Esophagus mucosa (tissue), 1 donor: ENCODE measurements around the gene ADH7. TPM values are rescaled to one million over a fixed set of nuclear protein-coding genes. Genes with fewer than 3 reads are reported as not detected.
"Not testable (repeated sequence)": the region's sequence is repeated elsewhere in the genome, so short reads cannot be mapped to it uniquely, and the experiment has no call there.

Source experiments
- ATAC-seq: fragments of 200-7000 bp; cut with Tn5 transposase; one replicate; pipeline ENCODE4 v1.9.1; 2020
- total RNA-seq: library from RNA; stranded (reverse); gene quantifications from one replicate; pipeline ENCODE4 v1.2.4, GENCODE V29; 2023
- donor health status: DM: yes; HTN: yes; CAD: no.

The ADH7 gene
- total RNA-seq = 120 TPM

GRCh38 chr4:99435154-99435553 is at the start of gene ADH7:
Gene ADH7, minus strand, starts transcription at chr4:99435342. Its CDS starts 109 bp downstream, at chr4:99435233.
- ATAC-seq = peak; percentile 61

GRCh38 chr4:99483636-99484035 is 48.5 kb upstream of the ADH7 start:
- no peak for ATAC-seq

GRCh38 chr4:99473131-99473530 is 38.0 kb upstream of the ADH7 start:
- peak; percentile 32 for ATAC-seq

- ATAC-seq = no peak
Measured at GRCh38 chr4:99471896-99472295, 36.8 kb upstream of the ADH7 start.

GRCh38 chr4:99471349-99471748 is 36.2 kb upstream of the ADH7 start:
- no peak for ATAC-seq

GRCh38 chr4:99468889-99469288 is 33.7 kb upstream of the ADH7 start:
- ATAC-seq = no peak

GRCh38 chr4:99467887-99468286 is 32.7 kb upstream of the ADH7 start:
- no peak for ATAC-seq

GRCh38 chr4:99463566-99463965 is 28.4 kb upstream of the ADH7 start:
- no peak for ATAC-seq

GRCh38 chr4:99462875-99463464 is 27.8 kb upstream of the ADH7 start:
- peak; percentile 82 for ATAC-seq

- no peak for ATAC-seq
Measured at GRCh38 chr4:99461623-99462401, 26.7 kb upstream of the ADH7 start.

- no peak for ATAC-seq
Measured at GRCh38 chr4:99459546-99460042, 24.5 kb upstream of the ADH7 start.

- ATAC-seq = peak; percentile 89
Measured at GRCh38 chr4:99458911-99459447, 23.8 kb upstream of the ADH7 start.

GRCh38 chr4:99457676-99458075 is 22.5 kb upstream of the ADH7 start:
- ATAC-seq = peak; percentile 31

GRCh38 chr4:99457270-99457669 is 22.1 kb upstream of the ADH7 start:
- peak; percentile 42 for ATAC-seq

- no peak for ATAC-seq
Measured at GRCh38 chr4:99447513-99447912, 12.4 kb upstream of the ADH7 start.

GRCh38 chr4:99447079-99447478 is 11.9 kb upstream of the ADH7 start:
- peak; percentile 91 for ATAC-seq

- peak; percentile 93 for ATAC-seq
Measured at GRCh38 chr4:99438405-99438780, 3.3 kb upstream of the ADH7 start.

- ATAC-seq = peak; percentile 3
Measured at GRCh38 chr4:99437723-99438404, 2.7 kb upstream of the ADH7 start.

- ATAC-seq = no peak
Measured at GRCh38 chr4:99436976-99437722, 2.0 kb upstream of the ADH7 start.

GRCh38 chr4:99436462-99436861 is 1.3 kb upstream of the ADH7 start:
- peak; percentile 62 for ATAC-seq

- ATAC-seq = peak; percentile 98
Measured at GRCh38 chr4:99430106-99430505, 5.0 kb downstream of the ADH7 start.

GRCh38 chr4:99417125-99417524 is 18.0 kb downstream of the ADH7 start:
- ATAC-seq = no peak

- ATAC-seq = not testable (repeated sequence)
Measured at GRCh38 chr4:99415762-99416161, 19.4 kb downstream of the ADH7 start.
